GM18873 (cell line): Measurements from ENCODE around the gene PKD1L1.
"Not testable (repeated sequence)": the region's sequence is repeated elsewhere in the genome, so short reads cannot be mapped to it uniquely, and the experiment has no call there.

Experiments
- ATAC-seq: cut with Tn5 transposase; IDR thresholded peaks from one replicate; pipeline ENCODE4 v1.9.1; 2021; ENCODE audit warnings: mild to moderate bottlenecking, moderate library complexity, moderate number of reproducible peaks; ENCODE audit not compliant: unreplicated experiment, low FRiP score

The PKD1L1 gene

DNA sequence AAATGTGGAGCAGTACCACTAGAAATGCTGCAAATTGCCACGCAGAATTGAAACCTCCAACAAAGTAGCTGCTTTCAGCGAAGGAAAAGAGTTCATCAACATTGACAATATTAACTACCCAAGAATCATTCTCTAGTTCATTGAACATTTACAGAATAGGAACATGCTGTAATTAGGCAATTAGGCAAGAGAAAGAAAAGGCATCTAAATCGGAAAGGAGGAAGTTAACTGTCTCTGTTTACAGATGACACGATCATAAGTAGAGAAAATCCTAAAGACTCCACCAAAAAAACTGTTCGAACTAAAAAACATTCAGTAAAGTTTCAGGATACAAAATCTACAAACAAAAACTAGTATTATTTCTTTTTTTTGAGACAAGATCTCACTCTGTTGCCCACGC, 8.9 kb upstream of the PKD1L1 start:
- no peak for ATAC-seq

DNA sequence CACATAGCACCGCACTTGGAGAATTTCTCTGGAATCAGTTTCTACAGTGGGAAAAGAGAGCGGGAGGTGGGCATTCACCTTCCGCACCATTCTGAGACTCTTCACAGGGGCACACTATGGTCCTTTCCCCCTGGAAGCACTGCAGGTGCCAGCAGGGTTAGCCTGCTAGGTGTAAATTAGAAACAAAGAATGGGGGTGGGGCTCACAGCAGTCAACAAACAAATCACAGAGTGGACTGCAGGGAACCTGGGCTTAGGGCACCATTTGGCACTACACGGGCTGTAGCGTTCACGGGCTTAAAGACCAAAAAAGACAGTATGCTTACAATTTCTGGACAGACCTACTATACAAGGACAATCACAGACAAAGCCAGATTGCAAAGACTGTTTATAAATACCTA, 8.0 kb upstream of the PKD1L1 start:
- no peak for ATAC-seq

DNA sequence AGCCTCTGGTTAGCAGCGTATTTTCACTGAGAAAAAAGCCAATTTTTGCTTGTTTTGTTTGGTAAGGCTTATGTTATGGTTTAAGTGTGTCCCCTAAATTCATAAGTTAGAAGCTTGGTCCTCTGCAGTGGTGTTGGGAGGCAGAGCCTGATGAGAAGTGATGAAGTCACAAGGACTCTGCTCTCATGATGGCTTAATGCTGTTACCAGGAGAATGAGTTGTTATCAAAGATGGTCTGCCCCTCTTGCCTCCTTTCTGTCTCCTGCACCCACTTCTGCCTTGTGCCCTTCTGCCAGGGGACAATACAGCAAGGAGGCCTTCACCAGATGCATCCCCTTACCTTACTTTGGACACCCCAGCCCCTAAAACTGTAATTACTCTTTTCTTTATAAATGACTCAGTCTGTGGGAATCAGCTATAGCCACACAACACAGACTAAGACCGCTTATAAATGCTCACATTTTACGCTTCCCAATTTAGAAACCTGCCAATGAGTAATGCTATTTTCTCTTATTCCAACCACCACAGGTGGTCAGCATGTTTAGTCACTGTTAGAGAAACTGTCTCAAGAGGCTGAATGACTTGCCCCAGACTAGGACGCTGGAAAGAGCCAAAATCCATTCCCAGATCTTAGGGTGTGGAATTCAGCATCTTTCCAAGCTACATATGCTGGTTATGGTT, 6.1 kb upstream of the PKD1L1 start:
- no peak for ATAC-seq

DNA sequence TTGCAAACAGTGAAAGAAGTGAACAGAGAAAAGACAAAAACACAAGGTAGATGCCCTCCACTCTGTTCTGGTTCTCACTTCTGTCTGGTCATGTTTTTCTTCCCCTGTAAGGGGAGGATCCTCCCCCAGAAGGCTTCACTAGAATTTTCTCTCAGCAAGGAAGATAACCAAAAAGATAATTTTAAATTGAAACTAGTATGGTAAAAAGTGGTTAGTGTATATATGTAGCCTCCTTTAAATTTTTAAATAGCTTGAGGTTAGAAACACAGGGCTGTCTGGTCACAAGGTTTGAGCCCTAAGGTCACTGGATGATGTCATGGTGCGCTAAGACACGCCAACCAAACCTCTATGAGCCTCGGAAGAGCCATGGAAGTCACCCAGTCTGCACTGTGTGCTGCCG, 5.6 kb upstream of the PKD1L1 start:
- ATAC-seq = no peak

DNA sequence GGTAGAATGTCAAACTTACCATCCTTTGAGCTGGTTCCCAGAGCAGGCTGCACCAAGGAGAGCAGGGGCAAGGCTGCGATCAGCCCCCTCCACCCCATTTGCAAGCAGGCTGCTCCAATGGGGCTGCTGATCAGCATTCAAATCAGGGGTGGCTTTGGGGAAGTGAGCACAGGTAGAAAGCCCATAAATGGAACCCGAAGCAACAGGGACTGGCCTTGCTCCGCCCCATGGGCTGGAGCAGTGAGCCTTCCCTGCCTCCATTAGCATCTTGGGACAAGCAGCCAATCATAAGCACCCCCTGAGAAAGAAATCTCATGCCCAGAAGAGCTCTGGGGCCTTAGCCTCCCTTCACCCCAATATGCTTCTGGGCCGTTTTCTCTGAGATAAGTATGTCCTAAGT, 4.0 kb upstream of the PKD1L1 start:
- no peak for ATAC-seq

DNA sequence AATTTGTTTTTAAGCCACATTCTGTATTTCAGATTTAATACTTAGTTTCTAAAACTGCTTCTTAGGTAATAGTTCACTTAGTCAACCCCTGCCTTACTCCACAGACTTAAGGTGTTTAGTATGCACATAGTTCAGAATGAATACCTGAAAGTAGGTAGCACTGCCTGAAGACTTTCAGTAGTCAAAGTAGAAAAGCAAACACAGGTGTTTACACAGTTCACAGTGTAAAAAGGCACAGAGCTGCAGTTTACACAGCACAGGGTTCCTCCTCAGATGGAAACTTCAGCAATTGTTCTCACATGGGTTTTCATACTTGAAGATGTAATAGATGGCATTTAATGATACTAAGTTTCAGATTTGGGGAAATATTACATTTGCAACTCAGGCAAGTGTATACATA, 3.1 kb upstream of the PKD1L1 start:
- ATAC-seq = no peak

DNA sequence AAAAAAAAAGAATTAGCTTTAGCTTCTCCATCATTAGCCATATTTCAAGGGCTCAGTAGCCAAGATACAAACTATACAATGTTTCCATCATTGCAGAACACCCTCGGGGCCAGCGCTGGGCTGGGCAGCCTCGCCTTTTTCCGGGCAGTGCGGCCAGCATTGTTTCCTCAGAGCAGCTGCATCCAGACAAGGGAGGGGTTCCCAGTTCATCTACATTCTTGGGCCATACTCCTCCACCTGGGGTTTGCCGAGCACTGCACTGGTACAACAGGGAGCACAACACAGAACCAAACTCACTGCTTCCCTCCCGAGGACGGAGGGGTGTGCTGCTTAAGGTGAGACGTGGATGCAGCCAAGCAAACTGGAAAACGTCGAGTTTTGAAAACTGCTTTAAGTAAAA, 2.4 kb upstream of the PKD1L1 start:
- ATAC-seq = no peak

DNA sequence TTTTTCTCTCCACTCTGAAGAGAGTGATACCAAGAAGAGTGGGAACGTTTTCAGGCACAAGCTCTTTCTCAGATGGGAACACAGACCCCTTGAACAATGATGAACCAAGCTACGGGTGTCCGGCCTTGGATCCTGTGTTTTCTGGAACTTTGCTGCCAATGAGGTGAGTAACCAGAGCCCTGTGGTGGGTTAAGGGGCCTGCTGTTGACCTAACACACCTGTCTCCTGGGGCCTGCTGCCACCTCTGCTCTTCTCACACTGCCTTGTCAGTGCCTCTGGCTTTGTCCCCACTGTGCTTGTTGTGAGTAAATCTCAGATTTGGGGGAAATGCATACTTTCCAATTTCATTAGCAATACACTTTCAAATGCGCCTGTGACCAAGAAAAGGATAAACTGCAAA, 1.4 kb upstream of the PKD1L1 start:
- no peak for ATAC-seq

DNA sequence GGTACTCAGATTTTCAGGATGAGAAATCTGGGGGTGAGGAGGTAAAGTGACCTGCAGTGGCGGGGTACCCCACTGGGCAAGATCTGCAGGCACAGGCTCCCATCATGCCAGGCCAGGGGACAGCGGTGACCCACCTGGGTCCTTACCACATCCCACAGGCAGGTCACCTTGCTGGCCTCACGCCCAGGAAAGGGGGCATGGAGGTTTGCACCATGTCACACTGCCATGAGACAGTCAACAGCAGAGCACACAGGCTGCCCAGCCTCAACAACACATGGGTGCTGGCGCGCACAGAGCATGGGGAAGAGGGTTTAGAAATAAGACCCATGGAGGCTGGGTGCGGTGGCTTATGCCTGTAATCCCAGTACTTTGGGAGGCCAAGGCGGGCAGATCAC, 914 bp downstream of the PKD1L1 start:
- ATAC-seq = no peak

DNA sequence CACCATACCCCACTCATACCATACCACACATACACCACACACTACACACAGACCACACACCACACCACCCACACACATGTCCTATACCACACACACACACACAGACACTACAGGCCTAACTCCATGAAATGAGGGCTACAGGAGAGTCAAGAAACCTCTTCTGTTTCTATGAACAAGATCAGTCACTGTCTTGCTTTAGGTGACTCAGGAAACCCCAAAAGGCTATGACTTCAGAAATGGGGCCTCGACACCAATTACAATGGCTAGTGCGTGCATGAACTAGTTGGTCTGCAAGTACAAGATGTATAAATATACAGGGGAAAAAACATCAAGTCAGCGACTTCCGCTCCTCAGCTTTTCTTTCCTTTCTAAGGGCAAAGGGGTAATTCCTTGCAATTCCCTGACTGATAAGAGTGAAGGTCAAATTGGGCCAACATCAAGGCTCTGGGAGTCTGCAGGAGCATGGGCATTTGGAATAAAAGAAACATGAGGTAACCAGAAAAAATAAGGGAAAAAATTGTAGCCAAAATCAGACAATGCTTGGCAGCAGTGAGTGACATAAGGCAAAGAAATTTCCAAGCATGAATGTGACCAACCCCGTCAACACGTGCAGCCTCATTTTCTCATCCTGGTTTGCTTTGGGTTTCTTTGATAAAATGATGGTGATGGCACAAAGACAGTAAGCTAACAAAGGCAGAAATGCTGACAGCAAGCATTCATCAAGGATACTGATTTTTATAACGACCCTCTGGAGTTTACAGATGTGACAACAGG, 1.5 kb downstream of the PKD1L1 start:
- no peak for ATAC-seq

DNA sequence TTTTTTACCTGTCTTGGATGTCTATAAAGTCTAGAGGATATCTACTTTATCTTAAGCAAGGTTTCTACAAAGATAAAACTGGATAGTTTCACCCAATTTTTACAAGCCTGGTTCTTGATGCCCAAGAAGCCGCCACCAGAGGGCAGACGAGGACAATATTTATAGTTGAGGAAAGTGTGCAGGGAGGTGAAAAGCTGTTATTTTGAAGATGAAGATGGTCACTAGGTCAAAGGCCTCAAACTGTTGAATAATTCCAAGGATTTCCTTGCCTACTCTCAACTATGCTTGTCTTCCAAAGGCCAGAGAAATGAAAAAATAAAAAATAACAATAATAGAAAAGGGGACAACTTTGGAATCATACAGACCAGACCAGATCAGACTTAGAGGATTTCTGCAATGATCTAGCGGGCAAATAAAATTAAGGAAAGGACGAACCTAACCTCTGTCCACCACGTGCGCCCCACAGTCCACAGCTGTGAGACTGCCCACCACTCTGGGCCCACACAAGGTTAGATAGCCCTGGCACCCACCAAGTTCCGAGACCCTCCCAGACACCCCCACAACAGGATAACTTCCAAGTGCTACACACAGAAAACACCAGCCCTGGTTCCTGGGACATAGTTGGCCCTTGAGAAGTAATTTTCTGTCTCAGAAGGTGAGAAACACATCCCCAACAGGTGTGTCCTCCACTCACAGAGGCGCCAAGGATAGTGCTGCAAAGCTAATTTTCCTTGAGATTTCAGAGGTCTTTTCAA, 2.8 kb downstream of the PKD1L1 start:
- no peak for ATAC-seq

DNA sequence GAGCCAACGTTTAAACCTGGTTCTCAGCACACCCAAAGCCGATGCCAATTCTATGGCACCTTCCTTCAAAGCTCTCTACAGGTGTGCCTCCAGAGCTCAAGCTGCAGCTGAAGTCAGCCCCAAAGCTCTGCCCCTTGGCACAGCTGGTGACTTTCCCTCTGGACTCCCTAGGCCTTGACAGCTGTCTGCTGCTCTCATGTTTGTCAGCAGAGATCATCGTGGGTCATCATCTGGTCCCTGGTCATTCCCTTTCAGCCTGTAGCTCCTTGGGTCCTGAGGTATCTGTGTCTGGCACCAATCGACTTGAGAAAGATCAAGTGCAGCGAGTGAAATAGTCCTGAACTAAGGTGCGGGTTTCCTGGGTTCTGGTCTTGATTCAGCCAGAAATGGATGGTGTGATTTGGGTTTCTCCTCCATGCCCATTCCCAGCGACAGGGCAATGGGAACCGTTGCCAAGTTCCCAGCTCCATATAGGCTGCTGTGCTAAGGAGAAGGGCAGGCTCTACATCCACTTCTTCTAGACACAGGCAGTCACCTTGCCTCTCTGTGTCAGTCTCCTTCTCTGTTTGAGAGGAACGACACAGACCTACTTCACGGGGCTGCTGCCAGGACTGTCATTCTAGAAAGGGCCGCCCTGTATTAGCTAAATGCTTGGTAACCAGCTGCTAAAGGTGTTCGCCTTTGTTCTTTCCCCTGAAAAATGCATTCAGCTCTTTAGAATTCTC, 3.6 kb downstream of the PKD1L1 start:
- no peak for ATAC-seq

DNA sequence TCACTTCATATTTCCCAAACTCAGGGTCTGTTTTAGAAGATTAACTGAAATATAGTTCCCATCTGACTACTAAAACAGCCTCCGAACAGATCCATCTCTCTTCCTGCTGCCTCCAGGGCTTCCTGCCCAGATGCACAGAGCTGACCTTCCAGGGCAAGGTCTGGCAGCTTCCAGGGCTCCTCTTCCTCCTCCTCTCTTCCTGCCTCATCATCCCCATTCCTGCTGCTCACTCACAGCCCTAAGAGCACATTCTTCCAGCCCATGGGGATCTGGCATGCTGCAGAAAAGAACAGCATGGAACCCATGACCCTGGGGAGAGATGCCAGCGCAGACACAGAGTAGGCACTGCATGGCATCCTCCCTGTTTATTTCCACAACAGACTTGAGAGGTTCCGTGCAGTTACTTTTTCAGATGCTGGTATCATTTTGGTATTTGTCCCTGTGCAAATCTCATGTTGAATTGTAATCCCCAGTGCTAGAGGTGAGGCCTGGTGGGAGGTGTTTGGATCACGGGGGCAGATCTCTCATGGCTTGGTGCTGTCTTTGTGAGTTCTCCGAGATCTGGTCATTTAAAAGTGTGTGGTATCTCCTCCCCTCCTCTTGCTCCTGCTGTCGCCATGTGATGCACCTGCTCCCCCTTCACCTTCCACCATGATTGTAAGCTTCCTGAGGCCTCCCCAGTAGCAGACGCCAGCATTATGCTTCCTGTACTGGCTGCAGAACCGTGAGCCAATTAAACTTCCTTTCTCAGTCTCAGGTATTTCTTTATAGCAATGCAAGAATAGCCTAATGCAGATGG, 4.4 kb downstream of the PKD1L1 start:
- ATAC-seq = no peak

DNA sequence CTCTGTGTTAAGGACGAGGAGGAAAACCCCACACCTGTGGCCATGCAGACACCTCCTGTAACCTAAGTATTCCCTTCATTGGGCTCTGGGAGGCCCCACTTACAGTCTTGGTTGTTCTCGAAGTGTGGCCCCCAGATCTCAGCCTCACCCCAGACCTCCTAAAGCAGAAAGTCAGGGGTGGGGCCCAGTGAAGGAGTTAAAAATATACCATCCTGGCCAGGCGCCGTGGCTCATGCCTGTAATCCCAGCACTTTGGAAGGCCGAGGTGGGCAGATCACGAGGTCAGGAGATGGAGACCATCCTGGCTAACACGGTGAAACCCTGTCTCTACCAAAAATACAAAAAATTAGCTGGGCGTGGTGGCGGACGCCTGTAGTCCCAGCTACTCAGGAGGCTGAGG, 5.6 kb downstream of the PKD1L1 start:
- not testable (repeated sequence) for ATAC-seq

DNA sequence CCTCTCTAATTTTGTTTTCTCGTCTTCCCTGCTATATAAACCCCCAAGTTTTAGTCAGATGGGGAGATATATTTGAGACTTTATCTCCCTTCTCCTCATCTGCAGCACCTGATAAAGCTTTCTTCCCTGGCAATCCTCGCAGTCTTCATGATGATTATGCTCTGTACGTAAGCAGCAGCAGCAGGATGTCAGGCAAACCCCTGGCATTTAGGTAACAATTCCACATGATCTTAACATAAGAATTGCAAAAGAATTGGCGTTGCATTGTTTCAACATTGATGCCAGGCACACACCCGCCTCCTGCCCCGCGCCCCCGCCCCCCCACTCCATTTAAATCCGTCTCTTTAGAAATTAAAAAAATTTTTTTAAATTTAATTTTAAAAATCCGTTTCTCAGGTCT, 6.1 kb downstream of the PKD1L1 start:
- ATAC-seq = no peak

DNA sequence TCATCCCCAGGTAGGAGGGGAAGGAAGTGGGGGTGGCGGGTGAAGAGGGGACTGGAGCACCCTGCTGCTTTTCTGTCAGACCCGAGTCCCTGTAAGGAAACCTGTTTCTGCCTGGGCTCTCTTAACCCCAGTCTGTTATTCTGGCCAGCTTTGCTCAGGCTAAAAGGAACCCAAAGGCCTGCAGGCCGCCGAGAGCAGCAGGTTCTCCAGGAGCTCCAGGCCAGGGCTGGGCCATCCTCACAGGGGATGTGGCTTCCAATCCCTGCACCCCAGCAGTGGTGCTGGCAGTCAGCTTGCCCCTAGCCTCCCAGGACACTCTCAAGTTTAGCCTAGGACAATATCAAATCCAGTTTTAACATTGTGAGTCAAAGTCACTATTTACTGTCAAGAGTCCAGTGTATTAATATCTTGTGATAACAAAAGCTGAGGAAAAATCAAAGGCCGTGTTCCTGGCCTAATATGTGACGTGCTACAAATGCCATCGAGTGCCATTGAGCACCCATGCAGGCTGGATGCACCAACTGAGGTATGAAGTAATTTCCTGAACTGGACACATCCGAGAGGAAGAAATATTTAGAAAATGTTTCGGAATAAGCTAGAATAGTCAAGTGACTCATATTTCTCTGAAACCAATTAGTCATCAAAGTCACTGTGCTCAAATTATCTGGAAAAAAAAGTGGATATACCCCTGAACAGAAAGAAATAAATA, 7.0 kb downstream of the PKD1L1 start:
- ATAC-seq = no peak

DNA sequence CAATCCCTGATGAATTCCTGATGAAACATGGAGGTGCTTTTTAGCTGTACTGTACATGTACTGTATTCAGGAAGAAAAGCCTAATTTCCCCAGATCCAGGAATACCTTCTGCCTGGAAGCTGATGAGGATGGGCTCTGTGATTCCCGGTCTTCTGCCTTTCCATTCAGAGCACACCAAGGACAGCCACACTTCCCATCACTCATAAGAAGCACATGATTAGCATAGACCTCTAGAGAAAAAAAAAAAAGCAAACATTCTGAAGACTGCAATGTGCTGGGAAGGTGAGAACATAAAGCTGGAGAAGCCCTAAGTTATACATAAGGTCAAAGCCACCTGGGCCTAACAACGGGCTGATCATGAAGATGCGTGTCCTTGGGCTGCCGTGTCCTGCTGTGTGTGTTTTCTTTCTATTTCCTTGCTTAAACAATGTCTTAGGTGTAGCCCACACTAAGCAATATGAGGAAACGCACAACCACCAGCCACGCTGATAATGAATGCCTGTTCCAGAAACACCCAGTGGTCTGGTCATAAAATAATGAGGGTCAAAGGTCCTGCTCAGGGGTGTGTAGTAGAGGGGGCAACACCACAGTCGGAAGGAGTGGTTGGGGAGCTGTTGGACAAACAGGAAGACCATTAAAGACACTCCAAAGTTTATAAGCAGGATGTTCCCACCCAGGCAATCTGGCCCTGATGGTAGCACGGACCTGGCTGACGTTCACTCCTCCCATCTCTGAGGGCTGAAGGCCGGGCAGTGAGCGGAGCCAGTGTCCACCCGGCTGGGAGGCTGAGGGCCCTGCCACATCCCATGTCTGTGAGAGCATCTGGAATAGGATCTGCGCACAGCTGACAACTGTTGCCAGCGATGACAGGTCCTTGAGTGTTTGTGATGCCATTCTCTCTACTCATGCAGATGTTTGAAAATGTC, 7.9 kb downstream of the PKD1L1 start:
- no peak for ATAC-seq

DNA sequence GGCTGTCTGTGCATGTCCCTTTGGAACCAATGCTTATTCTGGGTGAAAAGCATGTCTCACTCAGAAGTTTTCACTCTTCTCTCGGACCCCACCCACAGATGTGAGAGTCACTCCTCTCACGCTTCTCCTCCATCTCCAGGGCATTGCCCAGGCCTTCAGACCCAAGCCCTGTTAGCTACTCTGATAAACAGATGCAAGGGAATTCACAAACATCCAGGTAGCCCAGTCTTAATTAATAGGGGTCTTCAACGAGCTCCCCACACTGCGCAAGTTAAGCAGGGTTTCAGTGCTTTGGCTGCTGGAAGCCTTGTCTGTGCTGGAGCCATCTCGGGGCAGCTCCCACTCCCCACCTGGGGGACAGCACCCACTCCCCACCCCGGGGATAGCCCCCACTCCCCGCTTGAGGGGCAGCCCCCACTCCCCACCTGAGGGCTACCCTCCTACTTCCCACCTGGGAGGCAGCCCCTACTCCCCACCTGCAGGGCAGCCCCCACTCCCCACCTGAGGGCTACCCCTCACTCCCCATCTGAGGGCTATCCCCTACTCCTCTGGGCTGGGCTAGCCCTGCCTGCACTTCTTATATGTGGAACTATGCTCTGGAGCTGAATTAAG, 8.7 kb downstream of the PKD1L1 start:
- ATAC-seq = no peak
